HTR-8/SVneo (cell line): ENCODE data around the gene LAG3.
A peak's percentile ranks its signal among the peaks of the same experiment; 100 is the strongest.

Experiments used
- DNase-seq: peaks from one replicate; pipeline ENCODE4 v3.0.0; 2011; ENCODE audit warnings: low spot score, mixed read lengths; ENCODE audit not compliant: insufficient read length
- FAIRE-seq: peaks from 2 replicates; lab custom pipeline; 2011; peaks lifted over from hg19 to GRCh38; lab: Jason Lieb, UNC

Gene LAG3

GRCh38 chr12:6786416-6787094 is 14.2 kb downstream of the LAG3 start:
- DNase-seq (no peak), FAIRE-seq (peak; percentile 4)

GRCh38 chr12:6787309-6787708 is 15.0 kb downstream of the LAG3 start:
- DNase-seq: no peak
- FAIRE-seq: no peak

- FAIRE-seq: no peak
- DNase-seq: no peak
Measured at GRCh38 chr12:6788972-6789924, 16.9 kb downstream of the LAG3 start, which contains the start of gene CD4. Gene CD4 (plus strand): TSS chr12:6789528. CDS start chr12:6800139, 10,611 bp downstream.

- DNase-seq (no peak), FAIRE-seq (no peak)
Measured at GRCh38 chr12:6790496-6791150, 18.3 kb downstream of the LAG3 start.

GRCh38 chr12:6791931-6792520 is 19.7 kb downstream of the LAG3 start:
- no peak for DNase-seq
- no peak for FAIRE-seq

GRCh38 chr12:6792522-6793201 is 20.3 kb downstream of the LAG3 start:
- no peak for DNase-seq
- FAIRE-seq: no peak

GRCh38 chr12:6795088-6795487 is 22.8 kb downstream of the LAG3 start:
- FAIRE-seq (no peak), DNase-seq (no peak)

- DNase-seq (no peak), FAIRE-seq (no peak)
Measured at GRCh38 chr12:6796576-6796975, 24.3 kb downstream of the LAG3 start.

GRCh38 chr12:6799147-6799546 is 26.8 kb downstream of the LAG3 start:
- FAIRE-seq (no peak), DNase-seq (no peak)

- DNase-seq: no peak
- no peak for FAIRE-seq
Measured at GRCh38 chr12:6807170-6807569, 34.9 kb downstream of the LAG3 start.

- FAIRE-seq (no peak), DNase-seq (no peak)
Measured at GRCh38 chr12:6809056-6809455, 36.7 kb downstream of the LAG3 start.

- DNase-seq (no peak), FAIRE-seq (no peak)
Measured at GRCh38 chr12:6810758-6811157, 38.4 kb downstream of the LAG3 start.

GRCh38 chr12:6813363-6813762 is 41.0 kb downstream of the LAG3 start:
- DNase-seq (no peak), FAIRE-seq (no peak)

GRCh38 chr12:6816598-6816997 is 44.3 kb downstream of the LAG3 start:
- no peak for DNase-seq
- no peak for FAIRE-seq

- DNase-seq: no peak
- no peak for FAIRE-seq
Measured at GRCh38 chr12:6817098-6817497, 44.8 kb downstream of the LAG3 start.

GRCh38 chr12:6817662-6818157 is 45.4 kb downstream of the LAG3 start:
- no peak for DNase-seq
- FAIRE-seq: peak; percentile 100

GRCh38 chr12:6818222-6818621 is 45.9 kb downstream of the LAG3 start:
- FAIRE-seq: no peak
- no peak for DNase-seq

- FAIRE-seq (no peak), DNase-seq (no peak)
Measured at GRCh38 chr12:6818645-6819044, 46.3 kb downstream of the LAG3 start.

GRCh38 chr12:6819106-6820030 is 47.0 kb downstream of the LAG3 start:
- no peak for DNase-seq
- FAIRE-seq: no peak
